ENCODE measurements around the gene C1orf122. TPM values are rescaled to one million over a fixed set of nuclear protein-coding genes. Genes with fewer than 3 reads are reported as not detected.
A peak's percentile ranks its signal among the peaks of the same experiment; 100 is the strongest.

The C1orf122 gene
- total RNA-seq, 1 experiment from 2014 or later, result 72.5 TPM

DNA sequence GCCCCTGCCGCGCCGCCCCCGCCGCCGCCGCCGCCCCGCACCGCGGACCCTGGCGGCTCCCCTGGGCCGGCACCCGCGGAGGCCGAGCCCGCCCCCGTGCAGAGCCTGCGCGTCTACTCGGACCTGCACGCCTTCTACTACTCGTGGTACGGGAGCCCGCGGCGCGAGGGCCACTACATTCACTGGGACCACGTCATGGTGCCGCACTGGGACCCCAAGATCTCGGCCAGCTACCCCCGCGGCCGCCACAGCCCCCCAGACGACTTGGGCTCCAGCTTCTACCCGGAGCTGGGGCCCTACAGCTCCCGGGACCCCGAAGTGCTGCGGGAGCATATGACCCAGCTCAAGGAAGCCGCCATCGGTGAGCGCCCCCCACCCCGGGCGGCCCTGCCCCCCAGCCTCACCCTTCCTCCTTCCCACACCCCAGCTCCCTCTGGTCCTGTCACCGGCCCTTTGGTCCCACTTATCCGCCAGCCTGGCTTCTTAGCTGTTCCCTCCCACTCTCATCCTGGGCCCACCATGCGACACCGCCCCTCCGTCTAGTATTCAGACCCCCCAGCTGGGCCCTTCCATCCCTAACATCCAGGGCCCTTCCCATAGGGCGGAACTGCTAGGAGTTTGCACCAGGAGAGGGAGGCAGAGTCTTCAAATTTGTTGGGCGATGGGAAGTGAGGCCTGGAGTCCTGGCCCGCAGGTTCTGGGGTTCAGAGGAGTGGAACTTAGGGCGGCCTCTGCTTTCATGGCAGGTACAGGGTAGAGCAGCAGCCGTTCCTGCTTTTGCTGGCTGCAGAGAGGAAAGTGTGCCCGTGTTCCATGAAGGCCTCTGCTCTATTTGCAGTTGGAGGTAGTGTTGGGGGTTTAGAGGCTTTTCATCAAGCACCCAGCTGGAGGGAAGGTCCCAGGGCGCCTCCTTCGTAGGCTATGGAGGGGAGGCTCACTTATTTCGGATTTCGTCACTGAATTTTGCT, 12.9 kb upstream of the C1orf122 start:
- Histone ChIP-seq H3K27ac (ENCODE audit: low read length) (no peak overlapping the region), H3K27me3 (ENCODE audit: low read length) (no peaks in the 10 kb centered on the region), H3K4me2 (ENCODE audit: low read length) (peak overlapping the region; percentile 89), H3K9me3 (ENCODE audit: low read length) (no peaks in the 10 kb centered on the region), H2AFZ (ENCODE audit: low read length) (peak overlapping the region; percentile 32; the same call in 1 of the 2 replicates), H4K20me1 (ENCODE audit: low read length) (0 out of 2 replicates have a peak, but pooled peaks cover 4% of the 10 kb centered on the region), H3K79me2 (ENCODE audit: low read length) (peaks cover 21% of the 10 kb centered on the region), H3F3A (ENCODE audit: low read length, unreplicated experiment) (no peaks in the 10 kb centered on the region), H3K9me2 (replicated peaks; ENCODE audit: low read length) (no peaks in the 10 kb centered on the region), H3K36me3 (ENCODE audit: low read depth, low read length) (peaks cover 8% of the 10 kb centered on the region; the same call in 1 of the 2 replicates), H3K4me1 (ENCODE audit: insufficient read depth, low read length) (peaks cover 15% of the 10 kb centered on the region), H3K9ac (ENCODE audit: low read length) (peak overlapping the region; percentile 72), H3K4me3 (ENCODE audit: low read length) (peak overlapping the region; percentile 85)
- intact Hi-C loops (cut with micrococcal nuclease), result no loop called here
- POLR2A ChIA-PET (ENCODE audit: unreplicated experiment), result interaction anchor here (0.6 kb wide), 1 partner anchor 65 kb away, joined by 5 read pairs; no protein-coding TSS in a partner anchor
- CTCF ChIA-PET, result no interaction called here
- ATAC-seq (peak; percentile 59), DNase-seq (no peak)
- TF ChIP-seq, protein P1, sequence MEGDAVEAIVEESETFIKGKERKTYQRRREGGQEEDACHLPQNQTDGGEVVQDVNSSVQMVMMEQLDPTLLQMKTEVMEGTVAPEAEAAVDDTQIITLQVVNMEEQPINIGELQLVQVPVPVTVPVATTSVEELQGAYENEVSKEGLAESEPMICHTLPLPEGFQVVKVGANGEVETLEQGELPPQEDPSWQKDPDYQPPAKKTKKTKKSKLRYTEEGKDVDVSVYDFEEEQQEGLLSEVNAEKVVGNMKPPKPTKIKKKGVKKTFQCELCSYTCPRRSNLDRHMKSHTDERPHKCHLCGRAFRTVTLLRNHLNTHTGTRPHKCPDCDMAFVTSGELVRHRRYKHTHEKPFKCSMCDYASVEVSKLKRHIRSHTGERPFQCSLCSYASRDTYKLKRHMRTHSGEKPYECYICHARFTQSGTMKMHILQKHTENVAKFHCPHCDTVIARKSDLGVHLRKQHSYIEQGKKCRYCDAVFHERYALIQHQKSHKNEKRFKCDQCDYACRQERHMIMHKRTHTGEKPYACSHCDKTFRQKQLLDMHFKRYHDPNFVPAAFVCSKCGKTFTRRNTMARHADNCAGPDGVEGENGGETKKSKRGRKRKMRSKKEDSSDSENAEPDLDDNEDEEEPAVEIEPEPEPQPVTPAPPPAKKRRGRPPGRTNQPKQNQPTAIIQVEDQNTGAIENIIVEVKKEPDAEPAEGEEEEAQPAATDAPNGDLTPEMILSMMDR (conservative IDR thresholded peaks at IDR 0.05; ENCODE audit: low read depth, low read length), result peak; percentile 38; the same call in 1 of the 2 replicates
- TF ChIP-seq EZH2phosphoT487 (IDR thresholded peaks at IDR 0.05; ENCODE audit: borderline replicate concordance, low read length), result no peak
- TF ChIP-seq EZH2 (IDR thresholded peaks at IDR 0.05; ENCODE audit: low read length, unreplicated experiment), result no peak
- BruUV-seq (replicated peaks), result no TSS peak

DNA sequence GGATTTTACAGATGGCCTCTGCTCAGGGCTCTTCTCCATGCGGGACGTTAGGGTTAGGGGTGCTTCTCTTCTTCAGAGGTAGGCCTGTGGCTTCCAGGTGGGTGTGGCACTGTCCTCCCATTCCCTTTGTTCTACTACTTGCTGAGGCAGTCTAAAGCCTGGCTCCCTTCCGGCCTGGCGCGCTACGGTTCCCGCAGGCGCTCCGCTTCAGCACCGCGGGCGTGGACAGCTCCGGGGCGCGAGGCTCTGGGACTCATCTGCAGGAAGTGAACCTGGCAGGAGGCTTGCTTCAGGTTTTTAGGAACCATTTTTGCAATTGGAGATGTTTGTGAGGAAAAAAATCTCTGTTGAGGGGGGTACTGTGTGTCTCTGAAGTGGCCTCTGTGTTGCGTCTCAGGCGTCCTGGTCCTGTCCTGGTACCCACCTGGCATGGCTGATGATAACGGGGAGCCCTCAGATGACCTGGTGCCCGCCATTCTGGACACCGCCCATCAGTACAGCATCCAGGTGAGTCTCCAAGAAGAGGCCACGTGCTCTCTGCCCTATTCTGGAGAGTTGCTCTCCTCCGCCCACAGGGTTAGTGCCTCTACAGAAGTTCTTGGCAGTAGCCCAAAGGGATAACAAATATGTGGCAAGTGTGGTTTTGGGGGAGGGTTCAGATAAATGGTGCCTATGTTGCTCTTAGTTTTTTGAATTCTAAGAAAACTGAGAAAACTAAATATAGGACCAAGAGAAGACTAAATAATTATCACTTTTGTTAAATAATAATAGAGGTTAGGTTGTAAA, 12.1 kb upstream of the C1orf122 start:
- DNase-seq, result no peak
- no TSS peak for BruUV-seq (replicated peaks)
- Histone ChIP-seq H2AFZ (ENCODE audit: low read length) (no peak overlapping the region), H3K9me3 (ENCODE audit: low read length) (no peaks in the 10 kb centered on the region), H3K4me1 (ENCODE audit: insufficient read depth, low read length) (peaks cover 15% of the 10 kb centered on the region), H3K4me3 (ENCODE audit: low read length) (peak overlapping the region; percentile 85), H3K27ac (ENCODE audit: low read length) (no peak overlapping the region), H3F3A (ENCODE audit: low read length, unreplicated experiment) (no peaks in the 10 kb centered on the region), H3K9me2 (replicated peaks; ENCODE audit: low read length) (no peaks in the 10 kb centered on the region), H3K9ac (ENCODE audit: low read length) (no peak overlapping the region), H3K36me3 (ENCODE audit: low read depth, low read length) (peaks cover 8% of the 10 kb centered on the region; the same call in 1 of the 2 replicates), H4K20me1 (ENCODE audit: low read length) (0 out of 2 replicates have a peak, but pooled peaks cover 4% of the 10 kb centered on the region), H3K27me3 (ENCODE audit: low read length) (no peaks in the 10 kb centered on the region), H3K79me2 (ENCODE audit: low read length) (peaks cover 21% of the 10 kb centered on the region), H3K4me2 (ENCODE audit: low read length) (peak overlapping the region; percentile 89)
- TF ChIP-seq EZH2phosphoT487 (IDR thresholded peaks at IDR 0.05; ENCODE audit: borderline replicate concordance, low read length) (no peak), EZH2 (IDR thresholded peaks at IDR 0.05; ENCODE audit: low read length, unreplicated experiment) (no peak)
- TF ChIP-seq, protein P1 (conservative IDR thresholded peaks at IDR 0.05; ENCODE audit: low read depth, low read length), result no peak
- intact Hi-C loops (cut with micrococcal nuclease), result no loop called here
- ATAC-seq, result no peak
- CTCF ChIA-PET, result no interaction called here
- POLR2A ChIA-PET (ENCODE audit: unreplicated experiment), result no interaction called here

Data from PC-3 (cell line).